NCI-H82 treated with DMSO at 0.1 percent for 48 hours (cell line): Measurements from ENCODE around the gene CYP2A13.
"Not testable (repeated sequence)": the region's sequence is repeated elsewhere in the genome, so short reads cannot be mapped to it uniquely, and the experiment has no call there.

Experiments used
- DNase-seq: peaks from one replicate; lab custom pipeline; 2025; ENCODE audit not compliant: unreplicated experiment; lab: John Stamatoyannopoulos, UW

CYP2A13 gene

DNA sequence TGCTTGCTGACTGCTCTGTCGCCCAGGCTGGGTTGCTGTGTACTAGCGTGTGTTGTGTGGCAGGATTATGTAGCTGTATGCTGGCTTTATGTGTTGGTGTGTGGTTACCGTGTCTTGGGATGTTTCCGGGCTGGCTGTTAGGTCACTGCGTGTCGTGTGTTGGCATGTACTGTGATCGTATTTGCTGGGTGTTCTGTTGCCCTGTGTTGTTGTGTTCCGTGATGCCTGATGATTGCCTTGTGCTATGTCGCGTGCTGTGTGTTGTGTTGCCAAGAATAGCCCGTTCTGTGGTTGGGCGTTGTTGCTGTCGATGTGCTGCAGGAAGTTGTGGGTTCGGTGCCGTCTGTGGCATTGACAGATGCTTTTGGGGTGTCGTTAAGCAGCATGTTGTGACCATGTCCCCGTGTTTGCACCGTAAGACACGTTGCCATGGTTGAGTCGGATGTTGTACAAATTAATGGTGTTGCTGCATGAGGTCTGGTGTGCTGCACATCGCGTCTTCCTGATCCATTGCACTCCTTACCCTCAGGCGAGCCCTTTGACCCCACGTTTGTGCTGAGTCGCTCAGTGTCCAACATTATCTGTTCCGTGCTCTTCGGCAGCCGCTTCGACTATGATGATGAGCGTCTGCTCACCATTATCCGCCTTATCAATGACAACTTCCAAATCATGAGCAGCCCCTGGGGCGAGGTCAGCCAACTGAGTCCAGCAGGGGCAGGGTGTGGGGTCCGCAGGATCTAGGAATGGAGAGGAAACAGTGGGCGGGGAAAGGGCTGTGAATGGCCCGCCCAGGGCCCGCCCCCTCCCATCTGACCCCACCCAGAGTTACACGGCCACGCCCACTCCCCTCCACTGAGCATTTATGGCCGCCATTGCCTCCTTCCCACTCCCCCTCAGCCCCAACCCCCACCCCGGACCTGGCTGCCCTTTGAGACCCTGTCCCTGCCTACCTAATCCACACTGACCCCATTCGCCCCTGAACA lies 33.0 kb downstream of the CYP2A13 start:
- DNase-seq: not testable (repeated sequence)

GRCh38 chr19:41122846-41123245 lies 34.6 kb downstream of the CYP2A13 start:
- DNase-seq: not testable (repeated sequence)

- no peak for DNase-seq
Measured at GRCh38 chr19:41123716-41124294, 35.6 kb downstream of the CYP2A13 start.

DNA sequence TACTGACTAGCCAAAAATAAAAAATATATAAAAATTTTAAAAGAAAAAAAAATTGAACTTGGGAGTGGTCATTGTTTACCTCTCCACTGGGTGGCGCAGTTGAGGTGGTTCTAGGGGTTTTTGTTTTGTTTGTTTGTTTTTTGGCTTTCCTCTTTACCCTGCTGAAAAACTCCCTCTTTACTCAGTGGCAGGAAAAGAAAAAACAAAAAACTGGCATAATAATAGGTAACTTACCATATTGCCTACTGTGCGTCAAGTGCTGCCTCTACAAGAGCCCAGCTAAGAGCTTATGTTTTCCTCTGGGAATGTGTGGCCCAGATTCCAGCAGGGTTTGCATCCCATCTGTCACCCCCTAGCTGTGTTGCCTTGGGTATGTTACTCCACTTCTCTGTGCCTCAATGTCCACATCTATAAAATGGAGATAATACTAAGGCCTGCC lies 38.5 kb downstream of the CYP2A13 start:
- not testable (repeated sequence) for DNase-seq

GRCh38 chr19:41127362-41127761 lies 39.1 kb downstream of the CYP2A13 start:
- not testable (repeated sequence) for DNase-seq

DNA sequence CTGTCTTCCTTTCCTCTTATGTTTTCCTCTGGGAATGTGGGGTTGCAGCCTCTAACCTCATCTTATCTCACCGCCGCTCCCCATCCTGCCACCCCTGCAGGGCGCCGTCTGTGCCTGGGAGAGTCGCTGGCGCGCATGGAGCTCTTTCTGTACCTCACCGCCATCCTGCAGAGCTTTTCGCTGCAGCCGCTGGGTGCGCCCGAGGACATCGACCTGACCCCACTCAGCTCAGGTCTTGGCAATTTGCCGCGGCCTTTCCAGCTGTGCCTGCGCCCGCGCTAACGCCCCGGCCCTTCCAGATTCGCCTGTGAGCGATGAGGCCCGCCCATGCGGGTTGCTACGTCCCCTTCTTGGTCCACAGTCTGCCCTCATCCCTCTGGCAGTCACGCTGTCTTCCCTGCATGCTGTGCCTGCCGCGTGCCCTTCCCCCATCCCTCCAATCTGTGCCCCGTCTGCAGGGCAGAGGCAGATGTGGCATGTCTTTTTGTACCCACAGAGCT lies 39.6 kb downstream of the CYP2A13 start:
- not testable (repeated sequence) for DNase-seq

DNA sequence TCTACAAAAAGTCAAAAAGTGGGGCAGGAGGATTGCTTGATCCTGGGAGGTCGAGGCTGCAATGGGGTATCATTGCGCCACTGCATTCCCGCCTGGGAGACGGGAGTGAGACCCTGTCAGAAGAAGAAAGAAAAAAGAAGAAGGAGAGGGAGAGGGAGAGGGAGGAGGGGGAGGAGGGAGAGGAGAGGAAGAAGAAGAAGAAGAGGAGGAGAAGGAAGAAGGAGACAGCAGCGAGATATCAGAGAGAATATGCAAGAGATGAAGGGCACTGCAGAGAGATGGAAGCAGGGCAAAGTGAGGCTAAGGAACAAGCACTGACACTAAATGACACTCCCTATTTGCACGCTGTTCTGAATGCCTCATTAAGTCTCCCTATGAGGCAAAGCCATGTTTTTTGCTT lies 40.4 kb downstream of the CYP2A13 start:
- no peak for DNase-seq

DNA sequence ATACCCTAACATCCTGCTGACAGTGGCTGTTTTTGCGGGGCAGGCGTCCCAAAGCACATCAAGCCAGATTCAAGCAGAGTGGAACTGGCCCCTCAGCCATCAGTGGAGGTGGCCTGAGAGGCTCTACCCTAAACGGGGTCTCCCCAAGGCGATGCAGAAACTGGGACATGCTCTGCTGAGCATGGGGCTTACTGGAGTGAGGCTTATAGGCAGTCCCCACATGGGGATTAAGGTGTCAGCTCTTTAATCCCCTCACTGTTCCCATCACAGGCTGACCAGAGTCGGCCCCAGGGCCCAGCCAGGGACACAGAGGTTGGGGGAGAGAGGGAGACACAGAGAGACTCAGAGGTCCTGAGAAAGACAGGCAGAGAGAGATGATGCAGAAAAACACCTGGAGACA lies 42.9 kb downstream of the CYP2A13 start:
- peak; percentile 23 for DNase-seq

- DNase-seq: no peak
Measured at GRCh38 chr19:41133260-41133659, 45.0 kb downstream of the CYP2A13 start.

GRCh38 chr19:41134616-41135015 lies 46.4 kb downstream of the CYP2A13 start:
- DNase-seq: no peak

GRCh38 chr19:41135390-41136384 lies 47.4 kb downstream of the CYP2A13 start:
- not testable (repeated sequence) for DNase-seq

DNA sequence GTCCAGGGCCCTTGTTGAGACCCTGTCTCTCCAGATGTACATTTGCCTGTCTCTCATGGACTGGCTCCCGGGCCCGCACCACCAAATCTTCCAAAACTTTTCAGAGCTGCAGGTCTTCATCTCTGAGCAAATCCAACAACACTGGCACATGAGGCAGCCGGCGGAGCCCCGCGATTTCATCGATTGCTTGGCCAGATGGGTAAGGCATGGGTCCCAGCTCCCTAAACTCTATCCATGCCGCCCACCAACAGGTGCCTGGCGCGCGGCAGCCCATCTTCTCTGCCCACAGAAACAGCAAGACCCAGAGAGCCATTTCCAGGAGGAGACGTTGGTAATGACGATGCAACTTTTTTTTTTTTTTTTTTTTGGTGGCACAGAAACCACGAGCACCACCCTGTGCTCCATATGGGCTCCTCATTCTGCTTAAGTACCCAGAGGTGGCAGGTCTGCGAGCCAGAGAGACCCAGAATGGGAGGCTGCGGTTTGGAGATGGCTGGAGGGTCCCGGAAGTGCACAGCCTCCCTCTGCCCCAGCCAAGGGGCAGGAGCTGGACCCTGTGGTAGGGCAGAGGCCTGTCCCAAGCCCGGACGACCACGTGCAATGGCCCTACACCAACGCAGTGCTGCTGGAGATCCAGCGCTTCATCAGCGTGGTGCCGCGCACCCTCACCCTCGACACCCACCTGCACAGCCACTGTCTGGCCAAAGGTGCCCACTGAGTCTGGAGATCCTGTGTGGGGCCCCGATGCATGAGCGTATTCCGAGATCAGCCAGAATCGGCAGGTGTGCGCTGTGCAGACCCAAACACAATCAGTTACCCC lies 48.6 kb downstream of the CYP2A13 start:
- no peak for DNase-seq

DNA sequence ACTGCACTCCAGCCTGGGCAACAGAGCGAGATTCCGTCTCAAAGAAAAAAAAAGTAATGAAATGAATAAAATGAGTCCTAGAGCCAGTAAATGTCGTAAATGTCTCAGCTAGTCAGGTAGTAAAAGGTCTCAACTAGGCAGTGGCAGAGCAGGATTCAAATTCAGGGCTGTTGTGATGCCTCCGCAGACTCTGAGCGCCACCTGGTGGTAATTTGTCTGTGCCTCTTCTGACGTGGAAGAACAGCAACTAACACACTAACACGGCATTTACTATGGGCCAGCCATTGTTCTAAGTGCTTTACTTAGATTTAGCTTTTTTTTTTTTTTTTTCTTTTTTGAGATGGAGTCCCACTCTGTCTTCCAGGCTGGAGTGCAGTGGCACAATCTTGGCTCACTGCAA lies 56.2 kb downstream of the CYP2A13 start:
- peak; percentile 57 for DNase-seq
